HFFc6 (cell line): ENCODE results near the gene EPSTI1. TPM values are rescaled to one million over a fixed set of nuclear protein-coding genes. Genes with fewer than 3 reads are reported as not detected.

Experiments
- DNase-seq: peaks from one replicate; pipeline ENCODE4 v3.0.0-alpha.2; 2018
- H3K27ac Mint-ChIP-seq: 2 replicates; pipeline ENCODE4 v1.8.0; 2020; ENCODE audit warnings: mild to moderate bottlenecking, mixed read lengths
- H3K27me3 Mint-ChIP-seq: 2 replicates; pipeline ENCODE4 v1.8.0; 2021; ENCODE audit warnings: mild to moderate bottlenecking, moderate library complexity, mixed read lengths; ENCODE audit not compliant: insufficient read depth
- H3K36me3 Mint-ChIP-seq: 2 replicates; pipeline ENCODE4 v1.8.0; 2021; ENCODE audit warnings: low read depth, mixed read lengths
- H3K4me1 Mint-ChIP-seq: 2 replicates; pipeline ENCODE4 v1.8.0; 2020; ENCODE audit warnings: low read depth, mixed read lengths
- H3K4me3 Mint-ChIP-seq: 2 replicates; pipeline ENCODE4 v1.8.0; 2020; ENCODE audit warnings: mild to moderate bottlenecking, moderate library complexity, mixed read lengths
- H3K9me3 Mint-ChIP-seq: 2 replicates; pipeline ENCODE4 v1.8.0; 2020; ENCODE audit warnings: mild to moderate bottlenecking, mixed read lengths
- CTCF ChIP-seq: fragments of 200-600 bp; sonication (generic); IDR thresholded peaks from 2 replicates; pipeline ENCODE4 v1.5.0; 2021; ENCODE audit warnings: antibody characterized with exemption, mild to moderate bottlenecking
- total RNA-seq, 6 experiments: library from RNA; stranded (reverse); fragmentation: NEBNext Ultra II Directional; extraction: Animal tissue kit (Norgen Biotek cat#: 25700); gene quantifications; 2 replicates in 1 of 6; 3 replicates in 5 of 6; pipeline ENCODE4 v1.2.3, GENCODE V29; 2021

Gene EPSTI1
- total RNA-seq, 6 experiments from 2014 or later, result 0.76 to 2.3 (median 1.3) TPM

- peak overlapping the region; percentile 43; the same call in 1 of the 2 replicates for H3K4me3 Mint-ChIP-seq
- H3K9me3 Mint-ChIP-seq, result no peaks in the 10 kb centered on the region
- no peaks in the 10 kb centered on the region for H3K36me3 Mint-ChIP-seq
- no peaks in the 10 kb centered on the region; the same call in 1 of the 2 replicates for H3K27me3 Mint-ChIP-seq
- H3K4me1 Mint-ChIP-seq, result peaks cover 39% of the 10 kb centered on the region
- TF ChIP-seq CTCF, result no peak
- H3K27ac Mint-ChIP-seq, result peak overlapping the region; percentile 14
- no peak for DNase-seq
Observed at GRCh38 chr13:42990291-42991232, 1.5 kb downstream of the EPSTI1 start.

- no peak for DNase-seq
- no peaks in the 10 kb centered on the region for H3K27me3 Mint-ChIP-seq
- peaks cover 20% of the 10 kb centered on the region for H3K4me1 Mint-ChIP-seq
- H3K9me3 Mint-ChIP-seq, result no peaks in the 10 kb centered on the region
- H3K27ac Mint-ChIP-seq, result no peak overlapping the region
- no peaks in the 10 kb centered on the region for H3K36me3 Mint-ChIP-seq
- no peak for TF ChIP-seq CTCF
- no peak overlapping the region for H3K4me3 Mint-ChIP-seq
Observed at GRCh38 chr13:42986176-42986574, 5.9 kb downstream of the EPSTI1 start.

GRCh38 chr13:42985312-42986175, 6.5 kb downstream of the EPSTI1 start:
- Mint-ChIP-seq H3K27me3 (no peaks in the 10 kb centered on the region), H3K9me3 (no peaks in the 10 kb centered on the region), H3K4me1 (peaks cover 14% of the 10 kb centered on the region), H3K4me3 (no peak overlapping the region), H3K27ac (no peak overlapping the region), H3K36me3 (no peaks in the 10 kb centered on the region)
- TF ChIP-seq CTCF, result no peak
- DNase-seq, result no peak

- no peaks in the 10 kb centered on the region for H3K9me3 Mint-ChIP-seq
- no peaks in the 10 kb centered on the region for H3K27me3 Mint-ChIP-seq
- no peak for DNase-seq
- H3K4me1 Mint-ChIP-seq, result peaks cover 7% of the 10 kb centered on the region; the same call in 1 of the 2 replicates
- TF ChIP-seq CTCF, result no peak
- H3K4me3 Mint-ChIP-seq, result no peak overlapping the region
- no peaks in the 10 kb centered on the region for H3K36me3 Mint-ChIP-seq
- no peak overlapping the region for H3K27ac Mint-ChIP-seq
Observed at GRCh38 chr13:42984691-42985090, 7.3 kb downstream of the EPSTI1 start.

- no peak for DNase-seq
- Mint-ChIP-seq H3K4me1 (peaks cover 7% of the 10 kb centered on the region; the same call in 1 of the 2 replicates), H3K4me3 (no peak overlapping the region), H3K36me3 (no peaks in the 10 kb centered on the region), H3K27ac (no peak overlapping the region), H3K9me3 (no peaks in the 10 kb centered on the region), H3K27me3 (no peaks in the 10 kb centered on the region)
- no peak for TF ChIP-seq CTCF
Observed at GRCh38 chr13:42984026-42984425, 8.0 kb downstream of the EPSTI1 start.
